Measurements from ENCODE around the gene CHMP1B. TPM values are rescaled to one million over a fixed set of nuclear protein-coding genes. Genes with fewer than 3 reads are reported as not detected.

Gene CHMP1B
- total RNA-seq, 1 donor: 63.7 TPM

- H3K79me2 ChIP-seq (ENCODE audit: insufficient read depth, low read length): no peaks in the 10 kb centered on the region
- no peaks in the 10 kb centered on the region for H3K27me3 ChIP-seq (ENCODE audit: insufficient read depth, low read length)
- H3K36me3 ChIP-seq (ENCODE audit: insufficient read depth, low read length): no peaks in the 10 kb centered on the region
- TF ChIP-seq CTCF (IDR thresholded peaks at IDR 0.05; ENCODE audit: extremely low read depth, low read depth, low read length): no peak
- H4K20me1 ChIP-seq (ENCODE audit: insufficient read depth, low read length): no peaks in the 10 kb centered on the region
- H3K4me3 ChIP-seq (ENCODE audit: insufficient read depth, low read length): no peak overlapping the region
- peaks cover 3% of the 10 kb centered on the region for H3K4me1 ChIP-seq (ENCODE audit: insufficient read depth, low read length)
- no peak overlapping the region for H2AFZ ChIP-seq (ENCODE audit: low read length)
- DNase-seq (ENCODE audit: insufficient read length, low spot score, missing footprints): no peak
- H3K27ac ChIP-seq (ENCODE audit: low read depth, low read length): no peak overlapping the region
- H3K4me2 ChIP-seq (ENCODE audit: insufficient read depth, low read length): no peak overlapping the region
- H3K9me3 ChIP-seq (ENCODE audit: low read depth, low read length): no peaks in the 10 kb centered on the region
These were observed 6.8 kb upstream of the CHMP1B start for GRCh38 chr18:11844436-11844835.

GRCh38 chr18:11845654-11846053, 5.6 kb upstream of the CHMP1B start:
- no peak for DNase-seq (ENCODE audit: insufficient read length, low spot score, missing footprints)
- no peak for TF ChIP-seq CTCF (IDR thresholded peaks at IDR 0.05; ENCODE audit: extremely low read depth, low read depth, low read length)
- no peaks in the 10 kb centered on the region for H3K36me3 ChIP-seq (ENCODE audit: insufficient read depth, low read length)

GRCh38 chr18:11847811-11848210, 3.4 kb upstream of the CHMP1B start:
- Histone ChIP-seq H3K27me3 (ENCODE audit: insufficient read depth, low read length) (no peaks in the 10 kb centered on the region), H2AFZ (ENCODE audit: low read length) (no peak overlapping the region), H3K36me3 (ENCODE audit: insufficient read depth, low read length) (no peaks in the 10 kb centered on the region), H3K4me1 (ENCODE audit: insufficient read depth, low read length) (peaks cover 13% of the 10 kb centered on the region), H3K9me3 (ENCODE audit: low read depth, low read length) (no peaks in the 10 kb centered on the region), H3K79me2 (ENCODE audit: insufficient read depth, low read length) (peaks cover 16% of the 10 kb centered on the region), H4K20me1 (ENCODE audit: insufficient read depth, low read length) (no peaks in the 10 kb centered on the region), H3K4me2 (ENCODE audit: insufficient read depth, low read length) (no peak overlapping the region), H3K27ac (ENCODE audit: low read depth, low read length) (no peak overlapping the region), H3K4me3 (ENCODE audit: insufficient read depth, low read length) (no peak overlapping the region)
- no peak for TF ChIP-seq CTCF (IDR thresholded peaks at IDR 0.05; ENCODE audit: extremely low read depth, low read depth, low read length)
- DNase-seq (ENCODE audit: insufficient read length, low spot score, missing footprints): no peak

More at GRCh38 chr18:11845654-11846053, 5.6 kb upstream of the CHMP1B start:
- Histone ChIP-seq H3K27me3 (ENCODE audit: insufficient read depth, low read length) (no peaks in the 10 kb centered on the region), H4K20me1 (ENCODE audit: insufficient read depth, low read length) (no peaks in the 10 kb centered on the region), H3K9me3 (ENCODE audit: low read depth, low read length) (no peaks in the 10 kb centered on the region), H3K27ac (ENCODE audit: low read depth, low read length) (no peak overlapping the region), H3K4me1 (ENCODE audit: insufficient read depth, low read length) (peaks cover 13% of the 10 kb centered on the region), H2AFZ (ENCODE audit: low read length) (peak overlapping the region; percentile 7), H3K4me2 (ENCODE audit: insufficient read depth, low read length) (no peak overlapping the region), H3K4me3 (ENCODE audit: insufficient read depth, low read length) (no peak overlapping the region), H3K79me2 (ENCODE audit: insufficient read depth, low read length) (no peaks in the 10 kb centered on the region)

- peak overlapping the region; percentile 90 for H3K4me2 ChIP-seq (ENCODE audit: insufficient read depth, low read length)
- H3K27ac ChIP-seq (ENCODE audit: low read depth, low read length): peak overlapping the region; percentile 97
These were observed 1.9 kb upstream of the CHMP1B start for GRCh38 chr18:11849279-11849678.

More at GRCh38 chr18:11849279-11849678, 1.9 kb upstream of the CHMP1B start:
- H3K9me3 ChIP-seq (ENCODE audit: low read depth, low read length): no peaks in the 10 kb centered on the region
- H3K79me2 ChIP-seq (ENCODE audit: insufficient read depth, low read length): peaks cover 29% of the 10 kb centered on the region
- H2AFZ ChIP-seq (ENCODE audit: low read length): peak overlapping the region; percentile 90
- no peak for TF ChIP-seq CTCF (IDR thresholded peaks at IDR 0.05; ENCODE audit: extremely low read depth, low read depth, low read length)
- H3K4me1 ChIP-seq (ENCODE audit: insufficient read depth, low read length): peaks cover 20% of the 10 kb centered on the region
- H3K36me3 ChIP-seq (ENCODE audit: insufficient read depth, low read length): no peaks in the 10 kb centered on the region
- no peak overlapping the region for H3K4me3 ChIP-seq (ENCODE audit: insufficient read depth, low read length)
- no peaks in the 10 kb centered on the region for H4K20me1 ChIP-seq (ENCODE audit: insufficient read depth, low read length)
- H3K27me3 ChIP-seq (ENCODE audit: insufficient read depth, low read length): no peaks in the 10 kb centered on the region
- no peak for DNase-seq (ENCODE audit: insufficient read length, low spot score, missing footprints)
